GM18873 (cell line): Measurements from ENCODE around the gene VWF.

Experiments
- ATAC-seq: cut with Tn5 transposase; IDR thresholded peaks from one replicate; pipeline ENCODE4 v1.9.1; 2021; ENCODE audit warnings: mild to moderate bottlenecking, moderate library complexity, moderate number of reproducible peaks; ENCODE audit not compliant: unreplicated experiment, low FRiP score

Gene VWF

DNA sequence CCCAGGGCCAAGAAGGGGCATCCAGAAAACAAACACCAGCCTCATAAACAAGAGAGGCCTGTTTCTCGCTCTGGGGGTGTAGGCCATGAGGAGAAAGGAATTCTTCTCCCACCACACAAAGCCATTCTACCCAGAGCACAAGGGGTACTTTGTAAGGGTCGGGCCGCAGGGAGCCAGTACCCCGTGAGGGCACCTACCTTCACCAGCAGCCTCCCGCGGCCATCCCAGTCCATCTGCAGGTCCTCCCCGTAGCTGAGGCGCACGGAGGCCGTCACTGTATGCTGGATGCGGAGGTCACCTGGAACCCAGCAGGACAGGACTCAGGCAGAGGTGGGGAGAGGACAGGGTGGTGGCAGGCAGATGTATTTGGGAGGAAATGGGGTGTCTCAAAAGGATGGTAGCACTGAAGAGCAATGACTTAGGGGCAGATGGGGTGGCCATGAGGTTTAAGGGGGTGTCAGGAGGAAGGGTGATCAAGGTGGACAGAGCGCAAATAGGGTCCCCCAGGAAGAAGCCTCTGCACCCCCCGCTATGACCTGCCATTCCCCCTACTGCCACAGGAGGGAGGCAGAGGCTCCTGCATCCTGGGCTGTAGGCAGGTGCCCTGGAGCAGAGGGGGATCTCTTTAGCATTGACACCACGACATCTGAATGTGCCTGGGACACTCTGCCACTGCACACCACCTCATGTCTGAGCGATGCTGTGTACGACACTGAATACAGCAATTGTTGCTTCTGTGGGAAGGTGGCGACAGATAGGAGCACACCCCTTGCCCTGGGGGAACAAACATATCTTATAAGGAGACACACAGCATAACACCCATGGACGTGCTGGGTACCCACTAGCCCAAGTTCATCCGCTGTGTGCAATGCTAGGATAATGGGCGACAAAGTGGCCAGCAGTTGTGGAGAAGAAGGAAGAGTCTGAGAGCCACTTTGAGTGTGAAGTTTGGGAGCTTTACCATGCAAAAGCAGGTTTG is 61.4 kb downstream of the VWF start:
- no peak for ATAC-seq

DNA sequence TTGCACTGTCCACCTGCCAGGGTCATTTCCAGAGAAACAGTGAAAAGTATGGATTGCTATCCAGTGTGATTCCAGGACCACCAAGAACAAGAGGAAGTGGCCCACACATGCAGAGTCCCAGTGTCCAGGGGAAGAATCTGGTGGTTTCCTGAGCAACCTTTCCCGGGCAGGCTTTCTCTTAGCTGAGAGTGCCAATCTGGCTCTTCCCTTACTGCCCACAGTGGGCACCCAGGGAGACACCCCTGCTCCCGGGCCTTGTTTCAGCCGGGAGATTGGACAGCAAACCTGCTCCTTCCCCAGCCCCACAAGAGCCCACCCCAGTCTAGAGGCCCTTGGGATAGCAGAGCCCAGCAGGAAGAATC is 62.1 kb downstream of the VWF start:
- ATAC-seq, result no peak

DNA sequence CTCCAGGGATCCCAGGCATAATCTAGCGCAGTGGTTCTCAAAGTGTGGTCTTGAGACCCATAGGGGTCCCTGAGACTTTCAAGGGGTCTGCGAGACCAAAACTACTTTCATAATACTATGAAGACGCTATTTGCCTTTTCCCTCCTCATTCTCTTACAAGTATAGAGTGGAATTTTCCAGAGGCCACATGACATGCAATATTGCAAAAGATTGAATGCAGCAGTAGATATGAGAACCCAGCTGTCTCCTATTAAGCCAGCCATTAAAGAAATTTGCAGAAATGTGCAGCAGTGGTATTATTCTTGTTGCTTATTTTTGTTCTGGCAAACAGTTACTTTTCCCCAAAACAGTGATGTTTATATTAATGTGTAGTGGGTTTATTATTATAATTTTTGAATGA is 62.8 kb downstream of the VWF start:
- ATAC-seq, result no peak

DNA sequence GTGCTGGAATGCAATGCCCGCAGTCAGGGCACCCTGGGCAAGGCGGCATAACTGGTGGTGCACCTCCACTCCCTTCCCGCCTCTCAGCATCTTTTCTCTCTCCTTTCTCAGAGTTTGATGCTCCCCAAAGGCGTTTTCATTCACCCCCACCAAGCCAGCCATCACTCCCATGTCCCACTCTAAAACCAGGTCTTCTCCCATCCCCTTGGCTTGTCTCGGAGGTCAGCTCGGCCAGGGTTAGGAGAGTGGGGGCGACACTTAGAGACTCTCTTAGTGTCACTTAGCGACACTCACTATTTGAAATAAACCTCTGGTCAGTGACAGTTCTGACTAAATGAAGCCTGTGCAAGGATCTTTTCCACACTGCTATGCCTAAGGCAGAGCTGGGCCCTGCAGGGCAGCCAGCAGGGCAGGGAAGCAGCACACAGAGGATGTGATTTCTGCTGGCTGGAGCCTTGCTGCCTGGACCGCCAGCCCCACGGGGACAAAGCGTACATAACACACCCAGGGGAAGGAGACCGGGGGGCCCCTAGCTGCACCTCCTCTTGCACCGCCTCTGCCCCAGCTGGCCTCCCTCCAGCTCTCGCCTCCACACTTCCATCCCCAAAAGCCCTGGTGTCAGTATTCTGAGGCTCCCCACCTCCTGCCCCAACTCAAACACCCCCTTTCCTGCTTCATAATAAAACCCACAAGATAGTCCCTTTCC is 64.5 kb downstream of the VWF start:
- no peak for ATAC-seq

DNA sequence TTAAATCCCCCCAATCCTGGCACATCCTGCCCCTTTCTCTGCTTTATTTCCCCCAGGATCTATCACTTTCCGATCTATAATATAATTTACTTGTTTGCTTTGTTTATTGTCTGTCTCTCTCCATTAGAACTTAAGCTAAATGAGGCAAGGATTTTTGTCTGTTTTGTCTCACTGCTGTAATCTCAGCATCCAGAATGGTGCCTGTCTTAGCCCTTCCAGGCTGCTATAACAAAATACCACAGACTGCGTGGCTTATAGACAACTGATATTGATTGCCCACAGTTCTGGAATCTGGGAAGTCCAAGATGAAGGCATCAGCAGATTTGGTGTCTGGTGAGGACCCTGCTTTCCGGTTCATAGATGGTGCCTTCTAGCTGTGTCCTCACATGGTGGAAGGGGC is 65.2 kb downstream of the VWF start:
- ATAC-seq, result no peak

DNA sequence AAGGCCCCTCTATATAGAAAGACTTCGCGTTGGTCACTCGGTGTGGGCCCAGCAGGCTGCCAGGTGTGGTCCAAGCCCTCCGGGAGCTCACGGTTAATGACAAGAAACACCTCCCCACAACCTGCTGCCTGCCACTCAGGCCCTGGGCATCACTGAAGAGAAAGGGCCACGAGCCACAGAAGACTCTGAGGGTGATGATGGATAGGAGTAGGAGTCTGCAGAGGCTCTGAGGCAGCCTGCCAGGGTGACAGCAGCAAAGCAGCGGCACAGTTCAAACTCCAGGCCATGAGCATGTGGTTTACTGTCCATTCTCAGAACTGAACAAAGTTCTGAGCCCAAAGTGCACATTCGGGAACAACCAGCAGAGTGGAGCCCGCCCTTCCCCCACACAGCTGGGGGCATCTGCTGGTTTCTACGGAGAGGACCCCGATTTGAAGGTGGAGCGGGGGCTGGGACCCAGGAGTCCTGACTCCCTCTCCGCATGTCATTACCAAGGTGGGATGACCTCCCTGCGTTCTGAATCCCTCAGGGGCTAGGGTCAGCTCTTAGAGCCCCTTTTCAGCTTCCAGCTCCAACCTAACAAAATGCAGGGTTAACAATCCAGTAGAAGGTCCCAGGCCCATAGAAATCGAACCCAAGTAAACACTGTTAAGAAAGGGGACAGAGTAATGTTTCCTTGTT is 65.8 kb downstream of the VWF start:
- ATAC-seq, result no peak

DNA sequence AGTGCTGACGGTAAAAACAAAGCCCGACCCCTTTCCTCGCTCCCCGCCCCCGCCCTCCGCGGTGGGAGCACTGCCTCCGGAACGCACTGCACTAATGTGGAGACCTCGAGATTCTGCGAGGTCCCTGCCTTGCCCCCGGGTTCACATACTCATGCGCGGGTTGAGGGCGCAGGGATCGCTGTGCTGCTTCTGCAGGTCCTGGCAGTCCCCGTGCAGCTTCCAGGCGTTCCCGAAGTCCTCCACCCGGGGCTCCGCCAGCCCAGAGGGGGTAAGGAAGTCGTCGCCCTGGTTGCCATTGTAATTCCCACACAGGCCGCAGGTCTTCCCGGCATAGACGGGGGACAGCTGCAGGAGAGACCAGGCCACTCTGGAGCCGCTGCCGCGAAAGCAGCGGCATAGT is 66.8 kb downstream of the VWF start:
- no peak for ATAC-seq

DNA sequence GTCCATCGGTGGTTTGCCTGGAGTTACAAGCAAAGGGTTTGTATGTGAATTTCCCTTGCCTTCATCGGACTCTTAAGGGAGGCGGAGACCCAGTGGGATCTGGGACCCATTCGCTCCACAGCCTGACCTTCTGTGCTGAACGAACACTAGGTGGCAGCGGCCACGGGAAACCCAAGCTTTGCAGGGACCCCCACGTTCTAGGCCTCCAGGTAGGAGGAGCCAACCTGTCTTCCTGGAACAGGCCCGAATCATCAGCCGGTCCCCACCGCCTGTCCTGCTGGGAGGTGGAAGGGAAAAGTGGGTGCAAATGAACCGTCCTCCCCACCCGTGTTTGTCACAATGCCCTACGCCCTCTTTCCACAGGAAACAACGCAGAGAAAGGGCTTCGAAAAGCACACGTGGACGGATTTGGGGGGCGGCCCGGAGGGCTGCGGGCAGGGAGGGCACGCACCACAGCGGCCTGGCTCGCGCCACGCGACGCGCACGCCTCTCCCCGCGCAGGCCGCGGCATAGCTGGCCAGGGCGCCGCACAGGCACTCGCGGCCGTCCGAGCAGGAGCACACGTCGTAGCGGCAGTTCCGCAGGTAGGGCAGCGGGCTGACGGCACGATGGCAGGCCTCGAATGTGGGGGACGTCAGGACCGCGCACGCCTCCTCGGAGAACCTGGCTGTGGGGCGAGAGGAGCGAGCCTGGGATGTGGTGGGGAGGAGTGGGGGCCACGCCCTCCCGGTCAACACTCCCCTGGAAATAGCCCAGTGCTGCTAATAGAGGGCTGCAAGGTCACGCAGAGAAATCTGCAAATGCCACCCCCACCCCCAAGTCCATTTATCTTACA is 67.8 kb downstream of the VWF start:
- ATAC-seq, result no peak

DNA sequence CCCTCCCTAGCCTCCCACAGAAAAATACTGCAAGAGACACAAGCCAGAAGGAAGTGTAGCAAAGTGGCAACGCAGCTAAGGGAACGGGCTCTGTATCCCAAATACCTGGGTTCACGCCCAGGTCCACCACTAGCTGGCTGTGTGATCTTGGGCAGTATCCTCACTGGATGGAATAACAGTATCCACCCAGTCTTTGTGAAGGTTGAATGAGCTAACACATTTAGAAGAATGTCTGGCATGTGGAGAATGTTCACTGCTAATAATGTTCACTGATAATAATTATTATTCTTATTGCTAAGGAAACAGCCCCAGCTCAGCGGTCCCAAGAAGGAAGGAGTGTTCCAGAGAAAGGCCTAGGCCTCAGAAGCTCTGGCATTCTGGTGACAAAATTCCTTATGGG is 70.9 kb downstream of the VWF start:
- ATAC-seq, result no peak

DNA sequence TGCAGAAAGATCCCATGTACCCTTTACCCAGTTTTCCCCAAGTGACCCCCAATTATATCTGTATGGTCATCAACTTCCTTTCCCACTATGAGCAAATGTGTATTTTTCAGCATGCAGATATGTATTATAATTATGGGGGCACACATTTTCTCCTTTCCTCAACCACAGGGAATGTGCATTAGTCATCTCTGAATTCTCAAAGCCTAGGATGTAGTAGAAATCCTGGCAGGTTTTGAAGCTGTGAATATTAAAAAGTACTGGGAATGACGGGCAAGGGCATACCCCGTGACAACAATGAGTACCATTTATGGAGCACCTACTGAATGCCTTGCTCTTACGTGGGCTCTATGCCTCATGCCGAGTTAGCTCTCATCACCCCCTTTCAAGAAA is 71.5 kb downstream of the VWF start:
- no peak for ATAC-seq

DNA sequence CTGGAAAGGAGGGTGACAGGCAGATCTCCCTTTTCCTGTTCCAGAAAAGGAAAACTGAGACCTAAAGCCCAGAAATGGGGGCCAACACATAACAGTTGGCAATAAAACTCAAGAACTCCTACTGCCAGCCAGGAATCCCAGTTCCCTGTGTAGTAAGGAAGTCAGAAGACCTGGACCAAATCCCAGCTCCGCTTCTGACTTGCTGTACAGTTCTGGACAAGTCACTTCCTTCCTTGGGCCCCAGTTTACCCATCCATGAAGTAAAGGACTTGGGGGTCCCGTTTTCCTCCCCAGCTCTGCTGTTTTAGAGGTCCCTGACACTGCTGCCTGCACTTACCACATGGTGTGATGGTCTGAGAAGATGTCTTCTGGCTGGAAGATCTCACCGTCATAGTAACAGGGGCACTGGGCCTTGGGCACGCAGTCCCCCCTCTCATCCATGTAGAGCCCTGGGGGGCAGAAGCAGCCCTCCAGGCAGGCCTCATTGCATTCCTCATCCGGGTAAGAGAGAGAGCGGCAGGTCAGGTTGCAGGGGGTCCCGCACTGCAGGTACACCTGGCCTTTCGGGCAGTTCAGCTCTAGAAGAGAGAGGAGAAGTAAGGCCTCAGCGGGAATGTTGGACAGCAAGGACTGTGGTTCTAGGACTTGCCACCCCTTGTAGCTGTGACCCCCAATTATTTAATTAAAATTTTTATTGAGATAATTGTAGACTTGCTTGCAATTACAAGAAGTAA is 72.1 kb downstream of the VWF start:
- ATAC-seq, result no peak

DNA sequence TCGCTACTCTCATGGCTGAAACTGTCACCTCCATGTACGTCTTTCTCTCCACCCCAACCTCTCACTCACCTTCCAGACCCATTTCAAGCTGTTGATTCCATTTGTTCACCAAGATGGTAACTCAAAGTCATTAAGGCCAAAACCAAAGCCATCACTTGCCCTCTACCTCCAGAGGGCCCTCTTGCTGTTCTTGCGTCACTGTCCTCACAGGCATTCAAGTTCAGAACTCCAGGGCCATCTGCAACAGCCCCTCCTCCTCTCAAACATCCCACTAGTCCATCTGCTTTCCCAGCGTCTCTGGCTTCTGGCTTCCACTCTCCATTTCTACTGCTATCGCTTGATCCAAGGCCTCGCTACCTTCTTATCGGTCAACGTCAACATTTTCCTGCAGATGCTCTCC is 74.5 kb downstream of the VWF start:
- ATAC-seq, result no peak

DNA sequence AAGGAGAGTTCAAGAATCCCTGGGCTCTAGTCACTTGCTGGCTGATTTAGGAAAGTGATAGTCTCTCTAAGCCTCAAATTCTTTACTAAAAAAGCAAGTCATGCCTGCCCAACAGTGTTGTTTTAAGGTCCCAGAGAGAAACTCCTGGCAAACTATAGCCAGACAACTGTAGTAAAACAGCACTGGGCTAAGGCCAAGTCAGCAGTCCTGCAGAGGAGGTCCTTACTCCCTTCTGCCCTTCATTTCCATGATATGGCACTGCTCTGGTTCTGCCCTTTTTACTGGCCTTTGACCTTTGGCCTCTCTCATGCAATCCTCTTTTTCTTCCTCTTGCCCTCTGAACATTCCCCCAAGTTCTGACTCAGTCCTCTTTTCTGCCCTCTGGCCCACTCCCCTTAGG is 74.9 kb downstream of the VWF start:
- no peak for ATAC-seq

DNA sequence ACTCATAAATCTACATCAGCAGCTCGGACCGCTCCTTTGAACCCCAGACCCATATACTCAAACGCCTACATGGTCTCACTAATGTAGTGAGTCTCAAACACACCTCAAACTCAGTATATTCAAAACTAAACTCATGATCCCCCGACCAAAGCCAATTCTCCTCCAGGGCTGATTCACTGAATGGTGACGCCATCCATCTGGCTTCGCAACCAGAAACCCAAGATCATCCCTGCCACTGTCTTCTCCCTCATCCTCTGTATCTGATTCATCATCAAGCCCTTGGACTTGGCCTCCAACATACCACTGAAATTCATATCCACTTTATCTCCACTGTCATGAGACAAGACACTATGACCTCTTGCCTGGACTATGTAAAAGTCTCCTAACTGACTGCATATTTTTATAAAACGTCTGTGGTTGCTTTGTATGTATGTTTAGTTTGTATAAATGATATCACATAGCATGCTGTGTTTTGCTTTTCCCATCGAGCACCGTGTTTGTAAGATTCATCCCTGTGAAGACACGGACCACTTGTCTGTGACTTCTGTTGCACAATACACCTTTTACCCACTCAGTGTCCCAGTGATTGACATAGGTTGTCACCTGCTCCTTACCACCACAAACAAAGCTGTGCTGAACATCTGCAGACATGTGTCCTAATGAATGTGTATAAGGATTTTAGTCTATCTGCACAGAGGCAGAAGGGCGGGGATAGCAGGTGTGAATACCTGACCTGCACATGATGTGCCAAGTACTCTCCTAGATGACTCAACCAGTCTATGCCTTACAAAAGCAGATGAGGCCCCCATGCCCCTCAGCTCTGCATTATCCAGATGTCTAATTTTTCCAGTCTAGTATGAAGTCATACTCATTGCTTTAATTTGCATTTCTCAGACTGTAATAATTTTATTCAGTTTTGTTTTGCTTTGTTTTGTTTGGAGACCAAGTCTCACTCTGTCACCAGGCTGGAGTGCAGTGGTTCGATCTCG is 76.9 kb downstream of the VWF start:
- no peak for ATAC-seq

DNA sequence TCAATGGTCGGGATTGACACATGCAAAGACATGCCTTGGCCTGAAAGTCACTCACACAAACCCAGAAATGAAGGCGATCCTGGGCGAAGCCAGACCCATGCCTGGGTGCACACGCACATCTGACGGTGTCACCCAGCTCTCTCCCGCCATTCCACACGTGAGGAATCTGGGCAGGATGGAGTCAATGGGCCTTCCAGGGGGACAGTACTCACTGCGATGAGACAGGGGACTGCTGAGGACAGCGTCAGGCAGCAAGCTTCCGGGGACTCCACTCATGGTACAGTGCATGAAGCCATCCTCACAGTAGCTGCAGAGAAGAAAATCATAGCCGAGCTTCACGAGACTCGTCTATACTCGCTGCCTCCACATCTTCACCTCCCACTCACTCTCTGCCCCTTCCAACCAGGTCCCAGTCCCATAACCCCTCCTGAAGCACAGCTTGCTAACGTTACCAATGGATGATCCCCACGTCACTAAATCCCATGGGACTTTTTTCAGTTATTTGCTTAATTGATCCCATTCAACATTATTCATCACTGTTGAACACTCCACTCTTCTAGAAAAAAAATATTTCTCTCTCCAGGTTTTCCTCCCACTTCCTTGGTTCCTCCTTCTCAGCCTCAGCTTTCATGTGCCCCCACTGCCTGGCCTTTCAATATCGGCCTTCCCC is 77.8 kb downstream of the VWF start:
- ATAC-seq, result no peak

DNA sequence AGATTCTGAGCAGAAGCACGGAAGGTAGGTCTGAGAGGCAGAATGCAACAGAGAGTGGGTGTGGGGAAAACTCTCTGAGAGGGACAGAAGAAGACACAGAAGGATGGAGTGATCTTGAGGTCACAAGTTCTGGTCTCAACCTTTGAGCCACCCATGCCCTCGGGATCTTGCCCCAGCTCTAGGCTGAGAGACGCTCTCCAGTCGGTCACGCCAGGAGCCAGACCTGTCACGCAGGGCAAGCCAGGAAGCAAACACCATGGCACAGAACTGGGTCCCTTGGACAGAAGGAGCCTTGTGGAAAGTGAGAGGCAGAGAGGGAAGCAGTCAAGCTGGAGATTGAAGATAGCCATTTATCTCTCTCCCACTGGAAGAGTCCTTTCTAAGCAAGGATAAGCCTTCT is 79.0 kb downstream of the VWF start:
- ATAC-seq, result no peak

DNA sequence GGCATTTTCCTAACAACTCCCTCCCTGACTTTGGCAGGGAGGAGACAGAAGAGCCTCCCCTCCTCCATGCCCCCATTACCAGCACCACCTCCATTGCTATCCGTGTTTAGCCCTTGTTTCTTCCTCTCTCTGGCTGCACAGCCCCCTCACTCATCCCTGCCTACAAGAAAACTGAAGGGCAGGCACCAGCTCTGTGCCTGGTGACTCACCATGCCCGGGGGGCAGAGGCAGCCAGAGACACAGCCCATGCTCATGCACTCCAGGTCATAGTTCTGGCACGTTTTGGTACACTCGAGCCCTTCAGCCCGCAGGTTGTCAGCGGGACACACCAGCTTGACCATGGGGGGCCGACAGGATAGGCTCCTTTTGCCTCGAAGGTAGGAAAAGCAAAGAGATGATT is 80.4 kb downstream of the VWF start:
- ATAC-seq, result no peak

DNA sequence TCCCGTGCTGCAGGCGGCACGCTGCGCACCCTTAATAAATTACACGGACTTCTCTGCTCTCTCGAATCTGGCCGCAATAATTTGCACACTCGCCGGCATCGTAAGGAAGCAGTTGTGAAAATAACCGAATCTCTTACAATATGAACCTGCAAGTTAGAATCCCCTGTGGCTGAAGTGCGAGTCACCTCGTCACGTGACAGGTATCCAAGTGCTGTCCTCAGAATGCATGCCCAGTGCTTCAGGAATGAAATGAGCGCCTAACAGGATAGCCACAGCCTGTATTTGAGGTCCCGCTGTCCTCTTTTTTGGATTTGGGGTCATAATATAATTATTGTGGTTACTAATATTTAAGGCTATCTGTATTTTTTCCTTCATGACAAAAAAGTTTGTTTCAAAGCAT is 82.0 kb downstream of the VWF start:
- ATAC-seq, result no peak
